K562 (cell line): ENCODE measurements around the gene CYP2W1. TPM values are rescaled to one million over a fixed set of nuclear protein-coding genes. Genes with fewer than 3 reads are reported as not detected.

Source experiments
- CBX1 ChIP-seq: sonication (generic); IDR thresholded peaks from 2 replicates; pipeline ENCODE4 v1.6.1; 2016; ENCODE audit warnings: antibody characterized with exemption, low read depth, mild to moderate bottlenecking
- CEBPG ChIP-seq, 3 experiments: fragments of 200-800 bp in 1 of 3; sonication (Bioruptor generic) in 1 of 3; sonication (generic) in 1 of 3; formaldehyde crosslinking in 1 of 3; IDR thresholded peaks in 2 of 3; conservative IDR thresholded peaks in 1 of 3; 2 replicates each; pipeline versions ENCODE4 v1.6.1 to v1.8.0; 2016 to 2022; ENCODE audit warnings: missing compliant biosample characterization in 2 of 3, missing genetic modification characterization in 2 of 3, mild to moderate bottlenecking in 1 of 3, missing genetic modification reagents in 1 of 3
- KDM5B ChIP-seq: fragments of 200-600 bp; sonication (generic); IDR thresholded peaks from 2 replicates; pipeline ENCODE4 v1.6.1; 2012; ENCODE audit warnings: low read depth, mild to moderate bottlenecking, moderate library complexity, low read length, control low read depth, inconsistent platforms; ENCODE audit not compliant: insufficient replicate concordance
- LARP7 ChIP-seq: fragments of 450-650 bp; IDR thresholded peaks from 2 replicates; pipeline ENCODE4 v1.6.1; 2016
- MBD2 ChIP-seq: sonication (generic); IDR thresholded peaks from 2 replicates; pipeline ENCODE4 v1.6.1; 2016; ENCODE audit warnings: low read depth, borderline replicate concordance
- NRF1 ChIP-seq, 2 experiments: fragments of 450-650 bp; IDR thresholded peaks in 1 of 2; conservative IDR thresholded peaks in 1 of 2; 2 replicates each; pipeline ENCODE4 v1.6.1; 2014; ENCODE audit warnings: mild to moderate bottlenecking in 2 of 2
- RBM39 ChIP-seq: fragments of 200-400 bp; formaldehyde crosslinking; optimal IDR thresholded peaks from 2 replicates; pipeline ENCODE3; 2018; ENCODE audit warnings: low read depth, low read length
- TGIF2 ChIP-seq: sonication (generic); formaldehyde crosslinking; IDR thresholded peaks from 2 replicates; pipeline ENCODE4 v1.8.1; 2022; ENCODE audit warnings: mild to moderate bottlenecking, missing genetic modification reagents, moderate library complexity
- ZNF224 ChIP-seq: sonication (generic); formaldehyde crosslinking; IDR thresholded peaks from 2 replicates; pipeline ENCODE4 v1.8.0; 2022; ENCODE audit warnings: mild to moderate bottlenecking, missing genetic modification reagents
- polyA plus RNA-seq, 8 experiments: library from polyadenylated mRNA; depleted of rRNA in 4 of 8; stranded (reverse) in 5 of 8; unstranded in 3 of 8; fragments of >200 nt; fragmentation: Nextera tagmentation in 2 of 8; fragmentation: Illumina TruSeq in 1 of 8; extraction: Ambion mirVana in 2 of 8; extraction: Trizol in 1 of 8; gene quantifications; 2 replicates each; pipeline versions ENCODE4 v1.2.1 to v1.2.3, GENCODE V29; 2011 to 2014; ENCODE audit warnings: inconsistent platforms in 1 of 8, missing spikeins in 1 of 8
- total RNA-seq, 7 experiments: library from RNA; depleted of rRNA in 6 of 7; stranded (reverse); fragments of >200 nt in 6 of 7; fragmentation: Illumina TruSeq in 2 of 7; extraction: Trizol in 2 of 7; gene quantifications; 2 replicates each; pipeline versions ENCODE4 v1.2.1 to v1.2.3, GENCODE V29; 2011 to 2021; ENCODE audit warnings: low replicate concordance in 1 of 7
- TF ChIP-seq, protein P1 (sequence below), 2 experiments: IDR thresholded peaks; 2 replicates each; pipeline ENCODE4 v1.6.1; 2011; ENCODE audit warnings: borderline replicate concordance in 1 of 2, control low read depth in 1 of 2, low read depth in 1 of 2, low read length in 1 of 2, mild to moderate bottlenecking in 1 of 2, mixed read lengths in 1 of 2, moderate library complexity in 1 of 2; ENCODE audit not compliant: insufficient read depth in 1 of 2, insufficient read length in 1 of 2, poor library complexity in 1 of 2, severe bottlenecking in 1 of 2; ENCODE audit errors: extremely low read depth in 1 of 2
- TF ChIP-seq, protein P2 (sequence below), 2 experiments: fragments of 450-650 bp in 1 of 2; sonication (generic) in 1 of 2; formaldehyde crosslinking in 1 of 2; IDR thresholded peaks in 1 of 2; conservative IDR thresholded peaks in 1 of 2; 2 replicates each; pipeline versions ENCODE4 v1.6.1 to v1.8.1; 2016 to 2023; ENCODE audit warnings: mild to moderate bottlenecking in 2 of 2, moderate library complexity in 2 of 2, inconsistent platforms in 1 of 2, missing genetic modification reagents in 1 of 2

Gene CYP2W1
- total and polyA plus RNA-seq, 9 of the 15 experiments (the other 6 are each of a cell fraction or from before 2014, with no cell fraction given) = not detected

DNA sequence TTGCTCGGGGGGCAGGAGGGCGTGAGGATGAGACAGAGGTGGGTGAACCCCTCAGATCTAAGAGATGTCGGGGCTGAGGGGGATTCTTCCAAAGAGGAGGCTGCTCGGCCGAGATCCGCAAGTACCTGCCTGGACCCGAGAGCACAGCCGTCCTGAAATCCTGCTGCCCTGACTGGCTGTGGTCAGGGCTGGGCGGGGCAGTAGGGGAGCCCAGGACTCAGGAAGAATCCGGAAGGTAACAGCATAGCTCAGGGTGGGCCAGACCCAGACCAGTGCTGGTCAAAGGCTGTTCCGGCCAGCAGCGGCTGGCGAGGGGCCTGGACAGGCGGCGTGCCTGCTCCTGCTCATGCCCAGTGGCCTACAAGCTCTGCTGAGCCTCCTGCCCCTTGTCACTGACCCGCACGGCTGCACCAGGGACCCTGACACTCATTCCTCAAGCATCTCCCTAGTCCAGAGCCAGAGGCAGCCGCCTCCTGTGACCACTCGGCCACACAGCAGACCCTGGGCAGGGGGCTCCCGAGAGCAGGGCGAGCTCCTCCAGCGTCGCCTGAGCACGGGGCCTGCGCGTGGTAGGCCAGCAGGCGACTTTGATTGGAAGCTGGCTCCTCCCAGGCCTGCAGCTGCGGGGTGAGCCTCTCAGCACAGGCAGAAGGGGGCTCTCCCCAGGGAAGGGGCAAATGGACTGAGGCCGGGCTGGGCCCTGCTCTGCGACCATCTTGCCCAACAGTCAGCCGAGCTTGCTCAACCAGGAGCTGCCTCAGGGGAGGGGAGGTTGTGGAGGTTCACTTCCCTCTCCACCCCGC lies 25.4 kb upstream of the CYP2W1 start (continued):
- TF ChIP-seq TGIF2 (CRISPR knock-in tag) = no peak
- TF ChIP-seq, protein P1, sequence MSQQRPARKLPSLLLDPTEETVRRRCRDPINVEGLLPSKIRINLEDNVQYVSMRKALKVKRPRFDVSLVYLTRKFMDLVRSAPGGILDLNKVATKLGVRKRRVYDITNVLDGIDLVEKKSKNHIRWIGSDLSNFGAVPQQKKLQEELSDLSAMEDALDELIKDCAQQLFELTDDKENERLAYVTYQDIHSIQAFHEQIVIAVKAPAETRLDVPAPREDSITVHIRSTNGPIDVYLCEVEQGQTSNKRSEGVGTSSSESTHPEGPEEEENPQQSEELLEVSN (IDR thresholded peaks at IDR 0.05; ENCODE audit: borderline replicate concordance in 1 of 2, extremely low read depth in 1 of 2, insufficient read depth in 1 of 2, insufficient read length in 1 of 2, low read depth in 1 of 2, low read length in 1 of 2, poor library complexity in 1 of 2, severe bottlenecking in 1 of 2) = peak in 1 of 2 experiments; percentile 7
- TF ChIP-seq, protein P2, sequence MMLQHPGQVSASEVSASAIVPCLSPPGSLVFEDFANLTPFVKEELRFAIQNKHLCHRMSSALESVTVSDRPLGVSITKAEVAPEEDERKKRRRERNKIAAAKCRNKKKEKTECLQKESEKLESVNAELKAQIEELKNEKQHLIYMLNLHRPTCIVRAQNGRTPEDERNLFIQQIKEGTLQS (IDR thresholded peaks at IDR 0.05) = no peak
- TF ChIP-seq, protein P2 (CRISPR knock-in tag; conservative IDR thresholded peaks at IDR 0.05) = no peak
- TF ChIP-seq NRF1 (conservative IDR thresholded peaks at IDR 0.05 in 1 of 2, IDR thresholded peaks at IDR 0.05 in 1 of 2) = peak; percentile 38 to 56; a peak in 3 of 4 replicates
- no peak for TF ChIP-seq KDM5B
- TF ChIP-seq CEBPG (CRISPR knock-in tag; IDR thresholded peaks at IDR 0.05) = peak; percentile 89
- peak in 1 of 2 experiments; percentile 62; a peak in 1 of 4 replicates for TF ChIP-seq CEBPG (tag; conservative IDR thresholded peaks at IDR 0.05 in 1 of 2, IDR thresholded peaks at IDR 0.05 in 1 of 2)
- TF ChIP-seq LARP7 = no peak
- TF ChIP-seq CBX1 = no peak
- no peak for TF ChIP-seq MBD2
- TF ChIP-seq ZNF224 = no peak
- no peak for TF ChIP-seq RBM39
- TF ChIP-seq, all 486 proteins: peak for 4
